HPDE6-E6E7 (cell line): ENCODE results near the gene CALHM5.
"Not testable (repeated sequence)": the region's sequence is repeated elsewhere in the genome, so short reads cannot be mapped to it uniquely, and the experiment has no call there.

ENCODE experiments used
- DNase-seq: peaks from one replicate; pipeline ENCODE4 v3.0.0; 2011; ENCODE audit warnings: missing footprints; ENCODE audit errors: extremely low spot score

Gene CALHM5, protein sequence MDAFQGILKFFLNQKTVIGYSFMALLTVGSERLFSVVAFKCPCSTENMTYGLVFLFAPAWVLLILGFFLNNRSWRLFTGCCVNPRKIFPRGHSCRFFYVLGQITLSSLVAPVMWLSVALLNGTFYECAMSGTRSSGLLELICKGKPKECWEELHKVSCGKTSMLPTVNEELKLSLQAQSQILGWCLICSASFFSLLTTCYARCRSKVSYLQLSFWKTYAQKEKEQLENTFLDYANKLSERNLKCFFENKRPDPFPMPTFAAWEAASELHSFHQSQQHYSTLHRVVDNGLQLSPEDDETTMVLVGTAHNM

DNA sequence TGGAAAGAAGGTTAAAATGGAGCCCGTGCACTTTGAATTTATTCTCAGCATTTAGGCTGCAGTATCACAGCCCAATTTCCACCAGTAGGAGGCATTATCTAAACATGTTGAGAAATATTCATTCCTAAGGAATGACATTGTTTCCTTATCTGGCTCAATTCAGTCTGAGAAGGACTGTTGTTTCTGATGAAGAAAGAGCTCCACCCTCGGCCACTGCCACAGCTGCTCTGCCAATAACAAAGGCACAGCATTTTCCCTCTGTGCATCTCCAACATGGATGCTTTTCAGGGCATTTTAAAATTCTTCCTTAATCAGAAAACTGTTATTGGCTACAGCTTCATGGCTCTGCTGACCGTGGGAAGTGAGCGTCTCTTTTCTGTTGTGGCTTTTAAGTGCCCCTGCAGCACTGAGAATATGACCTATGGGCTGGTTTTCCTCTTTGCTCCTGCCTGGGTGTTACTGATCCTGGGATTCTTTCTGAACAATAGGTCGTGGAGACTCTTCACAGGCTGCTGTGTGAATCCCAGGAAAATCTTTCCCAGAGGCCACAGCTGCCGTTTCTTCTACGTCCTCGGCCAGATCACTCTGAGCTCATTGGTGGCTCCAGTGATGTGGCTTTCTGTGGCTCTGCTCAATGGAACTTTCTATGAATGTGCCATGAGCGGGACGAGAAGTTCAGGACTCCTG, at the start of gene CALHM5:
TSS of gene CALHM5 (plus strand) at position 216 of the 687 bp plus-strand sequence. CDS start at position 274, 58 bp downstream.
- peak; percentile 43 for DNase-seq

DNA sequence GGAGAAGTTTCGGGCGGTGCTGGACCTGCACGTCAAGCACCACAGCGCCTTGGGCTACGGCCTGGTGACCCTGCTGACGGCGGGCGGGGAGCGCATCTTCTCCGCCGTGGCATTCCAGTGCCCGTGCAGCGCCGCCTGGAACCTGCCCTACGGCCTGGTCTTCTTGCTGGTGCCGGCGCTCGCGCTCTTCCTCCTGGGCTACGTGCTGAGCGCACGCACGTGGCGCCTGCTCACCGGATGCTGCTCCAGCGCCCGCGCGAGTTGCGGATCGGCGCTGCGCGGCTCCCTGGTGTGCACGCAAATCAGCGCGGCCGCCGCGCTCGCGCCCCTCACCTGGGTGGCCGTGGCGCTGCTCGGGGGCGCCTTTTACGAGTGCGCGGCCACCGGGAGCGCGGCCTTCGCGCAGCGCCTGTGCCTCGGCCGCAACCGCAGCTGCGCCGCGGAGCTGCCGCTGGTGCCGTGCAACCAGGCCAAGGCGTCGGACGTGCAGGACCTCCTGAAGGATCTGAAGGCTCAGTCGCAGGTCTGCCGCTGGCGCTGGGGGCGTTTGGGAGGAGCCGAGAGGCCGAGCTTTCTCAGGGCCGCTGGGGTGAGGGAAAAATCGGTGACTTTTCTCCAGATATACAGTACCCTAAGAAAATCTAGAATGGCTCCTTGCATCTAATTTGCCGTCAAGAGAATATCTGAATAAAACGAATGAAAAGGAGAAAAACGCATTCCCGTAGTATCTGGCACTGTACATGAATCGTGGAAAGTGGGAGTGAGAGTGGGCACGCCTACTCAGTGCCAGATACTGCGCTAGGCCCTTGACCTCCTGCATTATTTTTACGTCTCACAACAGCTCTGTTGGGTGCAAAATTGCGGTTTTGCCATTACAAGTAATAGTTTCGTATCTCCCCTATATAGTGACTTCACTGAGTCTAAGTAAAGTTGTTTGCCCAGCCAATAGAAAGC, 49.2 kb upstream of the CALHM5 start:
- DNase-seq = peak; percentile 34

DNA sequence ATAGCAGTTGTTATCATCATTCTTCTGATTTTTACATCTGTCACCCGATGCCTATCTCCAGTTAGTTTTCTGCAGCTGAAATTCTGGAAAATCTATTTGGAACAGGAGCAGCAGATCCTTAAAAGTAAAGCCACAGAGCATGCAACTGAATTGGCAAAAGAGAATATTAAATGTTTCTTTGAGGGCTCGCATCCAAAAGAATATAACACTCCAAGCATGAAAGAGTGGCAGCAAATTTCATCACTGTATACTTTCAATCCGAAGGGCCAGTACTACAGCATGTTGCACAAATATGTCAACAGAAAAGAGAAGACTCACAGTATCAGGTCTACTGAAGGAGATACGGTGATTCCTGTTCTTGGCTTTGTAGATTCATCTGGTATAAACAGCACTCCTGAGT, 48.1 kb upstream of the CALHM5 start:
- no peak for DNase-seq

DNA sequence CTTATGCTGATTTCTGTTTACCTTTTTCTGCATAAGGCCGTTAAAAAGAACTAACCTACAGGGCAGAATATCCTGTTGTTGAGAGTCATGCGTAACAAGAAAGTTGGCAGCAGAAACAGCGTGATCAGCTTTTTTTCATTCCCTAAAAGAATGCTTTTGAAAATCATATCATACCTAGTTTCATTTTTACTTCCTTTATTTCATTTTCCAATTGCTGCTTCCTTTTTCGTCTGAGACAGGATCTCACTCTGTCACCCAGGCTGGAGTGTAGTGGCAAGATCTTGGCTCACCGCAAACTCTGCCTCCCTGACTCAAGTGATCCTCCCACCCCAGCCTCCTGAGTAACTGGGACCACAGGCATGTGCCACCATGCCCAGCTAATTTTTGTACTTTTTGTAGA, 46.2 kb upstream of the CALHM5 start:
- no peak for DNase-seq

DNA sequence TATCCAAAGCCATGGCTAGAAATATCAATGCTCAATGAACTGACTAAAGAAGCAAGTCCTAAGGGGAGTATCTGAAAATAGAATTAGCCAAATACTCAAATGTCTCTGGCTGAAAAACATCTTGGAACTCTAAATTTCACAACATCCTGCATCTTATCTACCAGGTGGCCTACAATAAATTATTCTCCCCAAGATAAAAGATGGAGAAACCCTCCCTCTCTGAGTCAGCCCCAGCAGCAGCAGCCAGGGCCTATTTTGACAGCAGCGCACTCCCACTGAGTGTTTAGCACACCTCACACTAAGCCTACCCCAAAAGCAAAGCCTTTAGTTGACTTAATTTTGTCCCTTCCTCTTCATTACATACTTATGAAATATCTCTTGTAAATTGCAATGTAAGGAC, 44.3 kb upstream of the CALHM5 start:
- no peak for DNase-seq

DNA sequence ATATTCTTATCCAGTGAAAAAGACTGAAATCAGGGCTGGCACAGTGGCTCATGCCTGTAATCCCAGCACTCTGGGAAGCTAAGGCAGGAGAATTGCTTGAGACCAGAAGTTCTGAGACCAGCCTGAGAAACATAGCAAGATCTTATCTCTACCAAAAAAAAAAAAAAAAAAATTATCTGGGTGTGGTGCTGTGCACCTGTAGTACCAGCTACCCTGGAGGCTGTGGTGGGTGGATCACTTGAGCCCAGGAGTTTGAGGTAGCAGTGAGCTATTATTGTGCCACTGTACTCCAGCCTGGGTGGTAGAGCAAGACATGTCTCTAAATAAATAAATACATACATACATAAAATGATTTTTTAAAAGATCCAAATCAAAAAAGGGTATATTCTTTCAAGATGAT, 43.9 kb upstream of the CALHM5 start:
- no peak for DNase-seq

DNA sequence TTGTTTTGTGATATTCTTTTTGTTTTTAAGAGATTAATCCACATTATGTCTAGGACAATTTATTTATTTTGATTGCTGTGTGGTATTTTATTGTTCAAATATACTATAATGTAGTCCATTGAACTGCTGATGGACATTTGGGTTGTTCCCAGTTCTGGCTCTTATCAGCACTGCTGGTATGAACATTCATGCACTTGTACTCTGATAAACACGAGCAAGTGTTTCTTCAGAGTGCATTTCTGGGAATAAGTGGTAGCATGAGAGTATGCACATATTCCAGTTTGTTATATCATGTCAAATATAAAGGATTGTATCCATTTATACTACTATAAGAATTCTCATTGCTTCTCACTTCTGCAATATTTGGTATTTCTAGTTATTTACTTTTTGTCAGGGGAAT, 43.1 kb upstream of the CALHM5 start:
- DNase-seq = no peak

DNA sequence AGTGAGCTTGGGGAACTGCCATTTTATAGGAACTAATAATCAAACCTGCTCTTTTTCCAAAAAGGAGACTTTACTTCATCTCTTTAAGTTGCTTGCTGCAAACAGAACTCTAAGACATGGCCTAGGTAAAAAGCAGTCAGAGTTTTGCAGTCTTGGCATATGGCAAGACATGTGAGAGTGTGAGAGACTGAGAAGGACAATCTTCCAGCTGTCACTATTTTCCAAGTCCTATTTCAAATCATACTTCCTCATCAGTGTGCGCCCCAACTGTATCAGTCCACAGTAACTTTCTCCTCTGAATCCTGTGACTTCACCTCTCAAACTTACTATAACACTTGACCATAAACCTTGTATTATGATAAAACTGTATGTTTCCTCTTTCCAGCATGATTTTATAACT, 39.9 kb upstream of the CALHM5 start:
- no peak for DNase-seq

DNA sequence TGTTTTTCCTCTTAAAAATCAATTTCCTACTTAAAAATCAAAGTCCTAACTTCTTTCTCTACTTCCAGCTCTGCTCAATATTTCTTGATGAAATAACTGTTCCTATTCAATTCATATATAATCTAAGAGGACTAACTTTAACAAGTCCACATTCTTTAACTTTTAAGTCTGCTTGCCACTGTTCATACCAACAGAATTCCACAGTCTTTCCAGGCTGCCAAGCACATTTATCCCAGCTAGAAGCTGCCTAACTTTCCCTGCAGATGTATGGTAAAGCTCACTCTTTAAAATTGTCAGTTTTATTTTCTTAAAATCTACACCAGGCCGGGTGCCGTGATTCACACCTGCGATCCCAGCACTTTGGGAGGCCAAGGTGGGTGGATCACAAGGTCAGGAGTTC, 38.7 kb upstream of the CALHM5 start:
- no peak for DNase-seq

DNA sequence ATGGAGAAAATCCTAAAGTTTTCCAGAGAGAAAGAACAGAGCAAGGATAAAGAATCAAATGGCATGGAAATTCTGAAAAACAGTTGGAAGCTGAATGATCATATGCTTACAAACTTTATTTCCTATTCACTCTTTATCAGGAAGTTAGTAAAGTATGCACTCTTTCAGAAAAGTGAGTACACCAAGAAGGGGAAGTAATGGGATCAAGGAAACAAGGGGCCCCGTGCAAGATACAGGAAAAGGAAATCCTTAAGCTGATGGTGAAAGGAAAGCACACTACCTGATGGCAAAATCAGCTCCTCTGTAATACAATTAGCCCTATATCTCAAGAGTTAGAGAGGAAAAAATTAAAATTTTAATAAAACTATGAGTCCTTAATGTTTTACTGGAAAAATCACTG, 36.3 kb upstream of the CALHM5 start:
- DNase-seq = no peak

DNA sequence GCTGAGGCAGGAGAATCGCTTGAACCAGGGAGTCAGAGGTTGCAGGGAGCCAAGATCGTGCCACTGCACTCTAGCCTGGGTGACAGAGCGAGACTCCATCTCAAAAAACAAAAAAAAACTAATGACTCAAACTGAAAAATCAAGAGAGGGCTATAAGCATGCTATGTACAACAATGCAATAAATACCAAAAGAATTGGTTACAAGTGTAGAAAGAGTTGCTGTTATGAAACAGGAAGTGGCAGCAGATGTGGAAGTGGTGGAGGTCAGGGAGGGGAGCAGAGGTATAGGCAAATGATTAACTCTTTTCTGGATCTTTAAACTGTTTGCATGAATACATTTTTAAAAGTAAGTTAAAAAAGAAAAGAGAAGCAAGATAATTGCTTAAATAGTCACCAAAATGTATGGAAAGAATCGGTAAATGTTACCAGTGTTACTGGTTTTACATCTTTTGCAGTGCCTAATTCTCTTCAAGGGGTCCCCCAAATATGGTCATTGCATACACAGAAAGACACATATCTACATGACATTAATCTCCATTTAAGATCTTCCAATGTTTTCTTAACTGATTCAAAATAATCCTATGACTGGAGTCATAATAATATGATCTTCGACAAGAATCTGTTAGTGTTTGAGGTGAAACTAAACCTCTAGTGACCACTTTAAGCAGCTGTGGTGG, 35.3 kb upstream of the CALHM5 start:
- no peak for DNase-seq

DNA sequence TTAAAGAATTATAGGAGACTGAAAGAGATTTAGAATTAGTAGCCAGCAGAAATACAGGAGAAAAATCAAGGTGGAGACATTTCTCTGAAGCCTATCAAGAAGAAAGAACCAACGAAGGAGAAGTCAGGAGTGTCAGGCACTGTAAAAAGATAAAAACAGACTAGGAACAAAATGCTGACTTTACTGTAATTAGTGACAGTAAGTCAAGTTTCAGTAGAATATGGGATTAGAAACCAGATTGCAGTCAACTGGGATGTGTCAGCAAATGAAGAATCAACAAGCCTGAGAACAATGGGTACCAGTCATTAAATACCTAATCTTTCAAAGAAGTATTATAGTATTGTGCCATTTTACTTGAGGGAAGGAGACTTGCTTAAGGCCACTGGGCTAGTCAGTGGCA, 28.7 kb upstream of the CALHM5 start:
- DNase-seq = no peak

DNA sequence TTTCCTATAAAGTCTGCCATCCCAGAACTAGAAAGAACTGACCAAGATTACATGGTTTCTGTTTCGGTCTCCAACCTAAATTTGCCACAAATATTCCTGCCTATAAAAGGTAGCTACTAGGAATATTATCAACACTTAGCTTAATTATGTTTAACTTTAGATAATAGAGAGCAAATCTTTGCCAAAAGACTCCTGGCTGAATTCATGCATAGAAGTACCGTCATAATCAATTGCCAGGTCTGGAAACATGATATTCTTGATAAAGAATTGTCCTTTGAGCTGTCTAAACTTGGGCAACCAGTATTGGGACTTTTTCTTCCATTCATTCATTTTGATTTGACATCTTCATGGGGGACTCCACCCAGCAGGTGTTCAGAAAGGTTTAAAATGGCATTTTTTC, 27.8 kb upstream of the CALHM5 start:
- no peak for DNase-seq

DNA sequence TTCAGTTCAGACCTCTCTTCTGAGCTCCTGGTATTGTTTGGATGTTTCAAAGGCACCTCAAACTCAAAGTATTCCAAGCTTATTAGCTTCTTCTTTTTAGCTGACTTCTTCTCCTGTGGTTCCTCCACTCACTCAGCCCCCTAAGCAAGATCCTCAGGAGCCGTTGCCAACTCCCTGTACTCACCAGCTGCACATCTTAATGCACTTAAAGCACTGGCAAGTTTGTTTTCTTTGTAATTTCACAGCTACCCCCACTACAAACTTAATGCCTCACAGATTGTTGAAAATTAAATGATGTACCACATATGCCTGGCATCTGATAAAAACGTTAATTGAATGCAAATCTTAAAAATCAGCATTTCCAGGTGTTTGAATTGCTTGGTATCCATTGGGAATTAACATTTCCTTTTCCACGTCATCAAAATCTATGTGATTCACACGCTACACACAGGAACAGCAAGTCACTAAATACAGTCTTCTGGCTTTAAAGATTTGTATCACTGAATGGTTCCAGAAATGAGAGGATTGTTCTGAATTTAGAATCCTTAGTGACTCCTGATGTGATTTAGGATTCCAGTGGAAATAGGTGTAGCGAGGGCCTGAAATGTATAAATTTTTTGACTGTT, 25.8 kb upstream of the CALHM5 start:
- DNase-seq = no peak

DNA sequence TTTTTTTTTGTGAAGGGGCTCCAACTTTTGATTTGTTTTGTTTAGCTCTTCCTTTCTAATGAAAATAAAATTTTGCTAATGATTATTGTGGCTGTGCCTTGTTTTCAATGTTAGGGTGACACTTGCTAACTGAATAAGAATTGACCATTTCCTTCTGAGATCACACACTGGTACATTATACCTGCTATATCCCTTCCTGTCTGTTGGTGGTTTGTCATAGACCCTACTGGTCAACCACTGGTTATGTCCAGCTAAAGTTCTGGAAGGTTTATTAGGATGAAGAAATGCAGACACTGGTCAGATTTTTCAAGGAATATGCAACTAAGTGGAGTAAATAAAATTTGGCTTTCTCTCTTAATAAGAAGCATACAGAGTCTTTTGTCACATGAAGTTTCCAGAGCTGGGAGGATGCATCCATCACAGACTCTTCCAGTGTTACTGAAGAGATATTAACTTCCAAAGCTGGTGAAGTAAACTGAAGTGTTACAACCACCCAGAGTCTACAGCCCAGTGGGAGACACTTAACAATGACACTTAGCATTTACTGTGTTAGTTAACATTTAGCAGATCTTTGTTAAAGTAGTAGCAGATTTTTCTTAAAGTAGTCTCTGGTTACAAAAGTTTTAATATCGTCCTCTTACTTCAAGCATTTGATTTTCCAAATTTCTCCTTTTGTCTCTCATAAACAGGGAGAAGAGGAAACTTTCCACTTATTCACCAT, 19.7 kb upstream of the CALHM5 start:
- no peak for DNase-seq

DNA sequence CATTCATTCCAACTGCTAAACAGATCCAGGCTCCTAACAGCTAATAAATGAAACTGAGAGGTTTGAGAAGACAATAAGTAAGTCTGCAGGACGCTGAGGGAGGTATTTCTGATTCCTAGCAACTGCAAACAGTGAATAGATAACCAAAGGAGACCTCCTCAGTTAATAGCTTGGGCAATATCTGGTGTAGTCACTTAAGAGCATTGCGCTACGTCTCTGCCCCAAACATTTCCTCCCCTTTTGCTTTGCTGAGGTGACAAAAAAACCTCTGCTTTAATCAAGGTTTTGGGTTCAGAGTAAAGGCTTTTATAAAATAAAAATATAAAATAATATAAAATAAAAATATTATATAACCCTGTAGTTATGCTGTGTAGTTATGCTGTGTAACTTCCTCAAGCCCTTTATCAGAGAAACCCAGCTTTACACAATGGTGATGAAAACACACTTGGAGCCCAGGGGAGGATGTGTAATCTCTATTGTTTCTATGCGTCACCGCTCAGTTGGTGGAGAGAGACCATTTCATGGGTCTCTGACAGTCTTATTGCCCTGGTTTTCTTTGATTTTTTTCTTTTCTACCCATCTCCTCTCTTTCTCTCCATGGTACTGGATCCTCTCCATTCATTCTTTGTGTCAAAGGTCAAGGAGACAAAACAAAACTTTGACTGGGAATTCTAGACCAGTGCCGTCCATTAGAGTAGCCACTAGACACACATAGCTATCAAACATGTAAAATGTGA, 18.9 kb upstream of the CALHM5 start:
- no peak for DNase-seq

DNA sequence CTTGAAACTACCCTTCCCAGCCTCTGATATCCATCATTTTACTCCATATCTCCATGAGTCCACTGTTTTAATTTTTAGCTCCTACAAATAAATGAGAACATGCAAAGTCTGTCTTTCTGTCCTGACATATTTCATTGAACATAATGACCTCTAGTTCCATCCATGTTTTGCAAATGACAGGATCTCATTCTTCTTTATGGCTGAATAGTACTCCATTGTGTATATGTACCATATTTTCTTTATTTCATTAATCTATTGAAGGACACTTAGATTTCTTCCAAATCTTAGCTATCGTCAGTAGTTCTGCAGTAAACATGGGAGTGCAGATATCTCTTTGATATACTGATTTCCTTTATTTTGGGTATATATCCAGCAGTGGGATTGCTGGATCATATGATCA, 16.3 kb upstream of the CALHM5 start:
- DNase-seq = not testable (repeated sequence)

DNA sequence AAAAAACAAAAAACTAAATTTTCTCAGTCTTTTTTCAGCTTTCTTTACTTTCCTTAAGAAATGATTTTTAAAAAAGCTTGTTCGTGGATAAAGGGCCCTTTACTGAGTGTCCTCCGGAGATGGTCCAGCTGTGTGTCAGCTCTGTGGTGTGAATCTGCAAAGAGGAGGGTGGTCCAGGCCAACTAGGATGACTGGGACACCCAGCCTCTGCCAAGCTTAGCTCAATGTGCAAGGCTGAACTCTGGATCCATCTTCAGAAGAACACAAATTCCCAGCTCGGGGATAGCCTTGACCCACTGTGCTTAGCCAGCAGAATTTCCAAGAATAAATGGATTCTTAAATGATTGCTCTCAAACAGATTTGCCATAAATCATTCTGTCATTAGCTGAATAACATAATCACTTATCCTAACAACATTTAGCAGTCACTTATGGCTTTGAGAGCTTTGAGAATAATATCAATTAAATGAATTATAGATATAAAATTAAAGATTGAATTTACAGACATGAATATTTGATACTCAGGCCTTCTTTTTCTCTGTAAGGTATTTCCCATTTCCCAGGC, 14.2 kb upstream of the CALHM5 start:
- DNase-seq = no peak

DNA sequence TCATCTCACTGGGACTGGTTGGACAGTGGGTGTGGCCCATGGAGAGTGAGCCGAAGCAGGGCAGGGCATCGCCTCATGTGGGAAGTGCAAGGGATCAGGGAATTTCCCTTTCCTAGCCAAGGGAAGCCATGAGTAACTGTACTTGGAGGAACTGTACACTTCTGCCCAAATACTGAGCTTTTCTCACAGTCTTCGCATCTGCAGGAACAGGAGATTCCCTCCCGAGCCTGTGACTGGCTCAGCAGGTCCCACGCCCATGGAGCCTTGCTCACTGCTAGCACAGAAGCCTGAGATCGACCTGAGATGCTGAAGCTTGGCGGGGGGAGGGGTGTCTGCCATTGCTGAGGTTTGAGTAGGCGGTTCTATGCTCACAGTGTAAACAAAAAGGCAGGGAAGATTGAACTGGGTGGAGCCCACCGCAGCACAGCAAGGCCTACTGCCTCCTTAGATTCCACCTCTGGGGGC, 10.4 kb upstream of the CALHM5 start:
- DNase-seq = no peak

DNA sequence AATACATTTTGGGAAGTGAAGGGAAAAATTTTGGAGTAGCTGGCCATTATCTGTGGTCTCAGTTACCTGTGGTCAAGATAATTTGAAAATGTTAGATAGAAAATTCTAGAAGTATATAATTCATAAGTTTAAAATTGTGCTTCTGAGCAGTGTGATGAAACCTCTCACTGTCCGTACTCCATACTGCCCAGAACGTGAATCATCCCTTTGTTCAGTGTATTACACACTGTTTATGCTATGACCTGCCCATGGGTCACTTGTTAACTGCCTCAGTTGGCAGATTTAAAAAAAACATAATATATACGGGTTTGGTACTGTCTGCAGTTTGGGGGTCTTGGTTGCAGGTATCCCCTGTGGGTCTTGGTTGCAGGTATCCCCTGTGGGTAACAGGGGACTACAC, 4.1 kb upstream of the CALHM5 start:
- DNase-seq = no peak
